Bronchial epithelial cell (primary cell): ENCODE data around the gene MRPL16. TPM values are rescaled to one million over a fixed set of nuclear protein-coding genes. Genes with fewer than 3 reads are reported as not detected.
"Not testable (repeated sequence)": the region's sequence is repeated elsewhere in the genome, so short reads cannot be mapped to it uniquely, and the experiment has no call there.

Experiments
- DNase-seq: peaks from one replicate; pipeline ENCODE4 v3.0.0-alpha.2; 2010; ENCODE audit warnings: low read depth
- FAIRE-seq: peaks from 2 replicates; lab custom pipeline; 2011; peaks lifted over from hg19 to GRCh38; lab: Jason Lieb, UNC
- H3K27me3 ChIP-seq: 2 replicates; pipeline ENCODE4 v1.5.1; 2011; ENCODE audit warnings: low read length; ENCODE audit not compliant: control insufficient read depth, insufficient read depth
- H3K36me3 ChIP-seq: 2 replicates; pipeline ENCODE4 v1.5.1; 2011; ENCODE audit warnings: low read length; ENCODE audit not compliant: control insufficient read depth, insufficient read depth
- H3K4me3 ChIP-seq: 2 replicates; pipeline ENCODE4 v1.5.1; 2011; ENCODE audit warnings: mild to moderate bottlenecking, low read depth, low read length, control low read depth
- total RNA-seq: library from RNA; depleted of rRNA; stranded (reverse); fragments of >200 nt; gene quantifications from 2 replicates; pipeline ENCODE4 v1.2.1, GENCODE V29; 2014
- TF ChIP-seq, protein P1 (sequence below): IDR thresholded peaks from 2 replicates; pipeline ENCODE4 v1.5.1; 2011; ENCODE audit warnings: mild to moderate bottlenecking, moderate library complexity, low read length, control low read depth, inconsistent platforms; ENCODE audit not compliant: insufficient read depth, severe bottlenecking

The MRPL16 gene
- total RNA-seq, 1 donor from 2014 or later = 17.4 TPM

DNA sequence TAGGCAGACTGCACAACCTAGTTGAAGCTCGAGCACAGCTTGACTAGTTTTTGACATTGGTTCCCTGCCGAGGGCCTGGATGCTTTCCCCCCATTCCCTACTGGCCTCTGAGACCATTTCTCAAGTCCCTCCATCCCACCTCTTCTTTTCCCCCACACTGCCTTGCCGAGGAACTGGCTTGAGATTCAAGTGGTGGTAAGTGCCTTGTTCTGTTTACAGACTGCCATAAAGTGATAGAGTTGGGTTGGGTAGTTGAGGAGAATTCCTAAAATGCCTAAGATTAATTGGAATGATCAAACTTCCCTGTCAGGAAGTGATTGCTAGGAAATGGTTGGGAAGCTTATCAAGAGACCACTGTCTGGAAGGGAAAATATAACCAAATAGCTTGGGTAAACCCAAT is 16.2 kb downstream of the MRPL16 start:
- peaks cover 17% of the 10 kb centered on the region for H3K36me3 ChIP-seq

DNA sequence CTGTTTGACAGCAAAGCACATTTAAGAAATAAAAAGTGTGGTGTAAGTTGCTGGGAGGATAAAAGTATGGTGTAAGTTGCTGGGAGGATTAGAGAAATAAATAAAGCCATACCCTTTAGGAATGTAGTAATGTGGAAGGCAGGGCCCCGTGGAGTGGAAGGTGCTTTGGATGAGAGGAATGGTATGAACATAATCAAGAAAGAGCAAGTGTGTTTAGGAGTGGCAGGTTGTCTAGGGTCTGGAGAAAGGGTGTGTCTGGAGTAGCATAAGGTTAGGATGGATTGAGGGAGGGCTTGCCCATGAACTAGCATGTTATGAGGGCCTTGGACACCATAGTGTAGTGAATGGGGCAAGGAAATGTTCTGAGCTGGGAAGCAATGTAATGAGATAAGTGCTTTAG is 18.1 kb downstream of the MRPL16 start:
- H3K36me3 ChIP-seq = peaks cover 21% of the 10 kb centered on the region
- no peak overlapping the region for H3K4me3 ChIP-seq
- FAIRE-seq = no peak
- TF ChIP-seq, protein P1, sequence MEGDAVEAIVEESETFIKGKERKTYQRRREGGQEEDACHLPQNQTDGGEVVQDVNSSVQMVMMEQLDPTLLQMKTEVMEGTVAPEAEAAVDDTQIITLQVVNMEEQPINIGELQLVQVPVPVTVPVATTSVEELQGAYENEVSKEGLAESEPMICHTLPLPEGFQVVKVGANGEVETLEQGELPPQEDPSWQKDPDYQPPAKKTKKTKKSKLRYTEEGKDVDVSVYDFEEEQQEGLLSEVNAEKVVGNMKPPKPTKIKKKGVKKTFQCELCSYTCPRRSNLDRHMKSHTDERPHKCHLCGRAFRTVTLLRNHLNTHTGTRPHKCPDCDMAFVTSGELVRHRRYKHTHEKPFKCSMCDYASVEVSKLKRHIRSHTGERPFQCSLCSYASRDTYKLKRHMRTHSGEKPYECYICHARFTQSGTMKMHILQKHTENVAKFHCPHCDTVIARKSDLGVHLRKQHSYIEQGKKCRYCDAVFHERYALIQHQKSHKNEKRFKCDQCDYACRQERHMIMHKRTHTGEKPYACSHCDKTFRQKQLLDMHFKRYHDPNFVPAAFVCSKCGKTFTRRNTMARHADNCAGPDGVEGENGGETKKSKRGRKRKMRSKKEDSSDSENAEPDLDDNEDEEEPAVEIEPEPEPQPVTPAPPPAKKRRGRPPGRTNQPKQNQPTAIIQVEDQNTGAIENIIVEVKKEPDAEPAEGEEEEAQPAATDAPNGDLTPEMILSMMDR = no peak
- H3K27me3 ChIP-seq = no peaks in the 10 kb centered on the region
- no peak for DNase-seq

More for the DNA sequence above, 16.2 kb downstream of the MRPL16 start:
- TF ChIP-seq, protein P1 = no peak
- peak; percentile 68 for FAIRE-seq
- Histone ChIP-seq H3K4me3 (no peak overlapping the region), H3K27me3 (no peaks in the 10 kb centered on the region)
- no peak for DNase-seq

DNA sequence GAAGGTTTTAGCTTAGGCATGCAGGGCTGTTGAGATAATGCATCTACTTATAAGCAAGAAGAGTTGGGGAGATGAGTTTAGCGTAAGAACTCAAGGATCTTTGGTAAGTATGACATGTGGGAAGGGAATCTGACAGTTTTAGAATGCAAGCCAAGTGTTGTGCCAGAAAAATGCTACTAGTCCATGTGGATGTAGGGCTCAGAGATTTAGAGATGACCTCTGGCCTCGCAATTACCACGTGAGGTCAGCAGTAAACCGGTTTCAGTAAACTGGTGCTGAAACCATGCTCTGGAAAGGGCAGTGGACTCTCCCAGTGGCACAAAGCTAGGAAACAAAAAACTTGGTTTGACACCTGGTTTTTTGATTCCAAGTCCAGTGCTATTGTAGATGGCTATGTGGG is 18.9 kb downstream of the MRPL16 start:
- DNase-seq (no peak), FAIRE-seq (no peak)
- Histone ChIP-seq H3K27me3 (no peaks in the 10 kb centered on the region), H3K4me3 (no peak overlapping the region), H3K36me3 (peaks cover 21% of the 10 kb centered on the region)
- TF ChIP-seq, protein P1 = no peak

DNA sequence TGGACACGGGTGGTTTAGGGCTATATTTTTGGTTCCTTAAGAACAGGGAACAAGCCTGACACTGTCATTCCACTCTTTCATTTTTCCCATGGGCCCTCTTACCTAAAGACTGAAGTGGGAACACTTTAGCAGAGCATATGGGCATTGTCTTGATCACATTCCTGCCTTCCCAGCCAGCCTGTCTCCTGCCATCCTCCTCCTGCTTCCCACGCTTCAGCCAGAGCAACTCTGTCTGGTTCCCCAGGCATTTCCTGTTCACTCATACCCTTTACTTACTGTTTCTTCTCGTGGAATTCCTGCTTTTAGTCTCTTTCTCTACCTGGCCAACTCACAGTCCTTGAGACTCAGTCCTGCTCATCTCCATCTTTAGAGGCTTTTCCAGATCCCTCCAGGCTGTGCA is 22.8 kb downstream of the MRPL16 start:
- TF ChIP-seq, protein P1 = no peak
- FAIRE-seq (no peak), DNase-seq (peak; percentile 82)
- H3K36me3 ChIP-seq = peaks cover 11% of the 10 kb centered on the region
- no peaks in the 10 kb centered on the region for H3K27me3 ChIP-seq
- H3K4me3 ChIP-seq = no peak overlapping the region

DNA sequence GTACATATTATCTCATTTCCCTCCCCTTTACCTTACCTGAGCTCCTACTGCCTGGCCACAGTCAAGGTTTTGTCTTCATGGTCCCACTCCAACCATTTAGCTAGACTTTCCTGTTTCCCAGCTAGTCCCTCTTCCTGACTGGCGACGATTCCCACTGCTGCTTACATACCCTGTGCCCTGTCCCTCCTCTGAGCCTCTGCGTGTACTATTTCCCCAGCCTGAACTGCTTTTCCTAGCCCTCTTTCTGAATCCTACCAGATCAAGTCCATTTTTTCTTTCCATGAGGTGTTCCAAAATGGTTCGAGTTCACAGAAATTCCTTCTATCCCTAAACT is 23.4 kb downstream of the MRPL16 start:
- FAIRE-seq (no peak), DNase-seq (no peak)
- TF ChIP-seq, protein P1 = no peak
- Histone ChIP-seq H3K36me3 (peaks cover 11% of the 10 kb centered on the region), H3K4me3 (no peak overlapping the region), H3K27me3 (no peaks in the 10 kb centered on the region)

DNA sequence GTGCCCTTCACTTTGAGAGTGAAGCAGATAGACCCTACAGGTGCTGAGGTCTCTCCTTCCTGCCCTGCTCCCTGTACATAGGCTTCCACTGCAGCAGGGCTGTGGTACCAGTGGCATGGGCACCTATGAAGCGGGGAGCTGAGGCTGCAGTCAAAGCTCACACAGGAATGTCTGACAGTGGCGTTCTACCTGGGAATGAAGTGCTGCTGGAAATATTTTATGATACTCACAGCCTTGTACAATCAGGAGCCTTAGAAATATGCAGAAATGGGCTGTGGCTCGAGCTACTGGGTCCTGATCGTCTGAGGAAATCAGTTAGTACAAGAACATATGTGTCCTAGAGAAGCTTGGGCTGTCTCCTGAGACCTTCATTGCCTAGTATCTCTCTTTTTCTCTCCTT is 24.8 kb downstream of the MRPL16 start:
- no peaks in the 10 kb centered on the region for H3K27me3 ChIP-seq
- FAIRE-seq (no peak), DNase-seq (no peak)
- H3K36me3 ChIP-seq = peaks cover 4% of the 10 kb centered on the region
- TF ChIP-seq, protein P1 = no peak
- H3K4me3 ChIP-seq = no peak overlapping the region

DNA sequence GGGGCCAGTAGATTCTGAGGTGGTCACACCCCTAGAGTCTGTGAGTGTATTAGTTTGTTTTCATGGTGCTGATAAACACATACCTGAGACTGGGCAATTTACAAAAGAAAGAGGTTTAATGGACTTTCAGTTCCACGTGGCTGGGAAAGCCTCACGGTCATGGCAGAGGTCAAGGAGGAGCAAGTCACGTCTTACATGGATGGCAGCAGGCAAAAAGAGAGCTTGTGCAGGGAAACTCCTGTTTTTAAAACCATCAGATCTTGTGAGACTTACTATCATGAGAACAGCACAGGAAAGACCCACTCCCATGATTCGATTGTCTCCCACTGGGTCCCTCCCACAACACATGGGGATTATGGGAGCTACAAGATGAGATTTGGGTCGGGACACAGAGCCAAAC is 26.1 kb downstream of the MRPL16 start:
- FAIRE-seq, H3K36me3 ChIP-seq, DNase-seq, H3K27me3 ChIP-seq, H3K4me3 ChIP-seq: not testable (repeated sequence)
